ENCODE measurements around the gene ABCC8. TPM values are rescaled to one million over a fixed set of nuclear protein-coding genes. Genes with fewer than 3 reads are reported as not detected.
A peak's percentile ranks its signal among the peaks of the same experiment; 100 is the strongest.

Gene ABCC8
- polyA plus RNA-seq, 3 donors, result not detected

DNA sequence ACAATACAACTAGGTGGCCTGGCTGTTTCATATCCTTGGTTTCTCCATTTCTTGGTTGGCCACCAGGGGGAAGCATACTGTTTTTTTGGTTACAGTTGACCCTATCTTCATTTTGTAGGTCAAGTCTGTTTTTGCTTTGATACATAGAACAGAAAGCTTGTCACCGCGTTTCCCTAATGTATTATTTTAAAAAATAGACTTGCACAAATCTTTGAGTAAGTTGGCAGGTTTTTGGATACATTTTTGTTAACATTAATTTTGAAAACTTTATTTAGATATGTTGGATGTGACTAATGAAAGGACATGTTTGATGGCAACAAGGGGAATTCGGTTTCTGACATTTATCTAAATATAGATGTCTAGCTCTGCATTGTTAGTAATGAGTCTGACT is 122.0 kb downstream of the ABCC8 start:
- peak overlapping the region; percentile 57 to 94 for H3K4me3 Mint-ChIP-seq

DNA sequence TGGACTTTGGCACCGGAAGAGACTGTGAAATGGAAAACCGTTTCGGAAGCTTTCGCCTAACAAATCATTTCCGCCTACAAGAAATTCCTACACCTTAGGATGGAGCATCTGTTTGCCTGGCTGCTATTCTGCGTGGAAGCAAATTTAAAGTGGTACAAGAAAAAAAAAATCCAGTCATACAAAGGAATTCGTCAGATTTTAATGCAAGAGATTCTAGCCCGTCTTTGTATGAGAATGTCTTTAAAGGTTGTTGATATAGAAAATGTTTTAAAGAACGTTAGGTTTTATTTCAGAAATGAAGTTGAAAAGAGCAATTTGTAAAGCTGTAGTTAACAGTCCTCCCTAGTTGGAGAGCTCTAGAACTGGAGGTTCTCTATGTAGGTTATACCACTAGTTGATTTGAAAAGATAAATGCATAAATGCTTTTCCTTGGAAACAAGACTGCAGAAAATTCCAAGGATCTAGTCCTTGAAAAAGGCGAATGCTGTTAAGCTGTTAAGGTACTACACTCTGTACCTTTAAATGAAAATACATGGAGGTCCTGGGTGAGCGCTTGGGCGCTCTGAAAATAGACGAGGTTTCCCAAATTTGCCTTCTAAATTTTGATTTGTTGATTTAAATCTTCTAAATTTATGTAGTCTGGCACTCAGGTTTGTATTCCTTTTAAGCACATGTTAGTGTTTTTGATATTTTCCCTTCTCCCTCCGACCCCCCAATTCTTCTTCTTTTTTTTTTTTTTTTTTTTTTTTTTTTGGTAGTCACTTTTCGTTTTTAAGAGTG is 122.6 kb downstream of the ABCC8 start:
- H3K36me3 Mint-ChIP-seq, result peaks cover 0 to 2% of the 10 kb centered on the region in 2 donors
- peak overlapping the region; percentile 84 for H2AFZ ChIP-seq (ENCODE audit: insufficient read depth, low read depth, low read length, poor library complexity, severe bottlenecking)
- H3K4me3 ChIP-seq (replicated peaks in 1 of 3; ENCODE audit: low read depth in 2 of 3, low read length in 3 of 3), result peak overlapping the region; percentile 52 to 73 (median 60)
- peak overlapping the region in 1 of 2 donors; percentile 64 for H3K27ac ChIP-seq (ENCODE audit: low read depth in 1 of 2, low read length in 2 of 2)
- peaks cover 0 to 11% of the 10 kb centered on the region in 2 donors for H3K27me3 ChIP-seq (ENCODE audit: control insufficient read depth in 2 of 2, insufficient read depth in 2 of 2, low read length in 2 of 2)
- peak overlapping the region in 3 of 7 donors; percentile 77 to 83 (median 81) for H3K27ac Mint-ChIP-seq
- TF ChIP-seq, protein P1, sequence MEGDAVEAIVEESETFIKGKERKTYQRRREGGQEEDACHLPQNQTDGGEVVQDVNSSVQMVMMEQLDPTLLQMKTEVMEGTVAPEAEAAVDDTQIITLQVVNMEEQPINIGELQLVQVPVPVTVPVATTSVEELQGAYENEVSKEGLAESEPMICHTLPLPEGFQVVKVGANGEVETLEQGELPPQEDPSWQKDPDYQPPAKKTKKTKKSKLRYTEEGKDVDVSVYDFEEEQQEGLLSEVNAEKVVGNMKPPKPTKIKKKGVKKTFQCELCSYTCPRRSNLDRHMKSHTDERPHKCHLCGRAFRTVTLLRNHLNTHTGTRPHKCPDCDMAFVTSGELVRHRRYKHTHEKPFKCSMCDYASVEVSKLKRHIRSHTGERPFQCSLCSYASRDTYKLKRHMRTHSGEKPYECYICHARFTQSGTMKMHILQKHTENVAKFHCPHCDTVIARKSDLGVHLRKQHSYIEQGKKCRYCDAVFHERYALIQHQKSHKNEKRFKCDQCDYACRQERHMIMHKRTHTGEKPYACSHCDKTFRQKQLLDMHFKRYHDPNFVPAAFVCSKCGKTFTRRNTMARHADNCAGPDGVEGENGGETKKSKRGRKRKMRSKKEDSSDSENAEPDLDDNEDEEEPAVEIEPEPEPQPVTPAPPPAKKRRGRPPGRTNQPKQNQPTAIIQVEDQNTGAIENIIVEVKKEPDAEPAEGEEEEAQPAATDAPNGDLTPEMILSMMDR (IDR thresholded peaks at IDR 0.05), result no peak
- H3K27me3 Mint-ChIP-seq (ENCODE audit: low read depth in 3 of 3), result peaks cover 4 to 26% (median 13%) of the 10 kb centered on the region in 3 donors
- intact Hi-C loops (cut with micrococcal nuclease), result loop anchor here (5.0 to 10.0 kb wide), 3 partner anchors 77 to 139 kb away; partner anchors contain the start of gene NUCB2 (in 1 of the 2)
- H3K36me3 ChIP-seq (replicated peaks in 1 of 2; ENCODE audit: control insufficient read depth in 1 of 2, insufficient read depth in 2 of 2, low read length in 2 of 2), result no peaks in the 10 kb centered on the region
- H3K9ac ChIP-seq (ENCODE audit: insufficient read depth, low read length, poor library complexity, severe bottlenecking), result peak overlapping the region; percentile 68
- H3K79me2 ChIP-seq (ENCODE audit: insufficient read depth, low read length), result no peaks in the 10 kb centered on the region
- peaks cover 27 to 34% of the 10 kb centered on the region in 2 donors for H3K4me1 ChIP-seq (ENCODE audit: control insufficient read depth in 1 of 2, insufficient read depth in 2 of 2, low read length in 2 of 2)
- WGBS (ENCODE audit: insufficient coverage), result 22% methylated on average over 3 of the region's 15 CpGs
- H3K4me1 Mint-ChIP-seq, result peaks cover 29% of the 10 kb centered on the region
- H3K4me2 ChIP-seq (replicated peaks; ENCODE audit: extremely low read depth, low read length, poor library complexity, severe bottlenecking), result peak overlapping the region; percentile 75
- H3K9me3 Mint-ChIP-seq, result peaks cover 0 to 8% (median 3%) of the 10 kb centered on the region in 7 donors
- H3K4me3 Mint-ChIP-seq, result peak overlapping the region; percentile 94 to 96
- DNase-seq, result no peak
- H4K20me1 ChIP-seq (ENCODE audit: insufficient read depth, low read length), result no peaks in the 10 kb centered on the region
- no peaks in the 10 kb centered on the region for H3K9me3 ChIP-seq (replicated peaks in 1 of 2; ENCODE audit: control insufficient read depth in 1 of 2, insufficient read depth in 1 of 2, low read length in 2 of 2)

More for the DNA sequence above, 122.0 kb downstream of the ABCC8 start:
- H3K4me2 ChIP-seq (replicated peaks; ENCODE audit: extremely low read depth, low read length, poor library complexity, severe bottlenecking), result peak overlapping the region; percentile 75
- H3K4me3 ChIP-seq (replicated peaks in 1 of 3; ENCODE audit: low read depth in 2 of 3, low read length in 3 of 3), result peak overlapping the region in 1 of 3 experiments; percentile 73
- peaks cover 0 to 11% of the 10 kb centered on the region in 2 donors for H3K27me3 ChIP-seq (ENCODE audit: control insufficient read depth in 2 of 2, insufficient read depth in 2 of 2, low read length in 2 of 2)
- DNase-seq, result peak; percentile 64 to 76 (median 72)
- intact Hi-C loops (cut with micrococcal nuclease), result loop anchor here (5.0 to 10.0 kb wide), 3 partner anchors 77 to 140 kb away; partner anchors contain the start of gene NUCB2 (in 1 of the 2)
- 83% methylated on average over 1 of the region's 3 CpGs for WGBS (ENCODE audit: insufficient coverage)
- no peak overlapping the region for H3K9ac ChIP-seq (ENCODE audit: insufficient read depth, low read length, poor library complexity, severe bottlenecking)
- TF ChIP-seq, protein P1 (IDR thresholded peaks at IDR 0.05), result peak; percentile 80
- H3K27me3 Mint-ChIP-seq (ENCODE audit: low read depth in 3 of 3), result peaks cover 4 to 26% (median 13%) of the 10 kb centered on the region in 3 donors
- peaks cover 2 to 3% of the 10 kb centered on the region in 2 donors for H3K36me3 Mint-ChIP-seq
- no peaks in the 10 kb centered on the region for H3K36me3 ChIP-seq (replicated peaks in 1 of 2; ENCODE audit: control insufficient read depth in 1 of 2, insufficient read depth in 2 of 2, low read length in 2 of 2)
- H3K4me1 Mint-ChIP-seq, result peaks cover 29% of the 10 kb centered on the region
- H3K79me2 ChIP-seq (ENCODE audit: insufficient read depth, low read length), result no peaks in the 10 kb centered on the region
- H2AFZ ChIP-seq (ENCODE audit: insufficient read depth, low read depth, low read length, poor library complexity, severe bottlenecking), result no peak overlapping the region
- H3K4me1 ChIP-seq (ENCODE audit: control insufficient read depth in 1 of 2, insufficient read depth in 2 of 2, low read length in 2 of 2), result peaks cover 27 to 34% of the 10 kb centered on the region in 2 donors
- no peak overlapping the region for H3K27ac ChIP-seq (ENCODE audit: low read depth in 1 of 2, low read length in 2 of 2)
- no peaks in the 10 kb centered on the region for H3K9me3 ChIP-seq (replicated peaks in 1 of 2; ENCODE audit: control insufficient read depth in 1 of 2, insufficient read depth in 1 of 2, low read length in 2 of 2)
- no peak overlapping the region for H3K27ac Mint-ChIP-seq
- H3K9me3 Mint-ChIP-seq, result peaks cover 0 to 9% (median 4%) of the 10 kb centered on the region in 7 donors
- H4K20me1 ChIP-seq (ENCODE audit: insufficient read depth, low read length), result no peaks in the 10 kb centered on the region

All from CD14-positive monocyte (primary cell).